Anterior cingulate cortex (tissue), 58 donors: ENCODE data around the gene FBXL12.
"Not testable (repeated sequence)": the region's sequence is repeated elsewhere in the genome, so short reads cannot be mapped to it uniquely, and the experiment has no call there.

Experiments used
- DNase-seq, 58 donors: peaks; one replicate each; lab custom pipeline; 2025; lab: John Stamatoyannopoulos, UW

FBXL12 gene

GRCh38 chr19:9796113-9796773 lies 22.6 kb downstream of the FBXL12 start:
- DNase-seq, result peak in 55 of 58 donors; percentile 10 to 87 (median 60)

- DNase-seq, result peak in 30 of 58 donors; percentile 3 to 71 (median 47)
These were observed 25.7 kb downstream of the FBXL12 start for GRCh38 chr19:9793071-9793591.

- DNase-seq, result peak; percentile 42 to 99 (median 94)
These were observed 26.4 kb downstream of the FBXL12 start for GRCh38 chr19:9792206-9793070.

GRCh38 chr19:9791552-9792205 lies 27.2 kb downstream of the FBXL12 start:
- peak; percentile 47 to 99 (median 94) for DNase-seq

- peak in 1 of 58 donors; percentile 2 for DNase-seq
These were observed 27.9 kb downstream of the FBXL12 start for GRCh38 chr19:9791073-9791367.

GRCh38 chr19:9789579-9789978 lies 29.3 kb downstream of the FBXL12 start:
- DNase-seq, result not testable (repeated sequence)

DNA sequence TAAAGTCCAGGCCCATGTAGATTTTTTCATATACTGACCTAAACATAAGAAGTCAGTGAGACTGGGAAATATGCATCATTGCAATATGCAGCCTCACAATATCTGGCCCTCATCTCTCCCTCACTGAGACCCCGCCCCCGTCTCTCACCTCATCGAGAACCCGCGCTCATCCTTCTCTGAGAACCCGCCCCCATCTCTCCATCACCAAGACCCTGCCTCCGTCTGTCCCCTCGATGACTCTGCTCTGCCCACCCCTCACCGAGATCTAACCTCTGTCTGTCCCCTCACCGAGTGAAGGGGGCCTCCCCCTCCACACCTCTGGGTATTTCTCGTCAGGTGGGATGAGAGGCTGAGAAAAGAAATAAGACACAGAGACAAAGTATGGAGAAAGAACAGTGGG lies 29.8 kb downstream of the FBXL12 start:
- no peak for DNase-seq

GRCh38 chr19:9788604-9789003 lies 30.3 kb downstream of the FBXL12 start:
- DNase-seq, result not testable (repeated sequence)

DNA sequence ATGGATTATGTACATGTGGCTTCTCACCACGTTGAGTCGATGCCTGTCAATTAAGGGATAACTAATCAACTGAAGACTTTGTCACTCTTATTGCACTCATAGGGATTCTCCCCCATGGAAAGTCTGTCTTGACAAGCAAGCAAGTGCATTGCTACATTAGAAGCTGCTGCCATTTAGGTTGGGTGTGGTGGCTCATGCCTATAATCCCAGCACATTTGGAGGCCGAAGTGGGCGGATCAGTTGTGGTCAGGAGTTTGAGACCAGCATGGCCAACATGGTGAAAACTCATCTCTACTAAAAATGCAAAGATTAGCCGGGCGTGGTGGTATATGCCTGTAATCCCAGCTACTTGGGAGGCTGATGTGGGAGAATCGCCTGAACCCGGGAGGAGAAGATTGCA lies 32.1 kb downstream of the FBXL12 start:
- no peak for DNase-seq

DNA sequence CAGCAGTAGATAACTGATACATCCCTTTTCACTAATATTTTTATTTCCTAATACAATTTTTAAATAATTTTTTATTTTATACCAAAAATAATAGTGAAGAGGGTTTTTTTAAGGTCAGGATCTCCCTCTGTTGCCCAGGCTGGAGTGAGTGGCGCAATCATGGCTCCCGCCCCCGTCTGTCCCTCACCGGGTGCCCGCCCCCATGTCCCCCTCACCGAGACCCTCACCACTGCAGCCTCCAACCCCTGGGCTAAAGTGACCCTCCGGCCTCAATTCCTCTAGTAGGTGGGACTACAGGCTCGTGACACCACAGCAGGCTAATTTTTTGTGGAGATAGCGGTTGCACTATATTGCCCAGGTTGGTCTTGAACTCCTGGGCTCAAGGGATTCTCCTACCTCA lies 32.5 kb downstream of the FBXL12 start:
- no peak for DNase-seq

DNA sequence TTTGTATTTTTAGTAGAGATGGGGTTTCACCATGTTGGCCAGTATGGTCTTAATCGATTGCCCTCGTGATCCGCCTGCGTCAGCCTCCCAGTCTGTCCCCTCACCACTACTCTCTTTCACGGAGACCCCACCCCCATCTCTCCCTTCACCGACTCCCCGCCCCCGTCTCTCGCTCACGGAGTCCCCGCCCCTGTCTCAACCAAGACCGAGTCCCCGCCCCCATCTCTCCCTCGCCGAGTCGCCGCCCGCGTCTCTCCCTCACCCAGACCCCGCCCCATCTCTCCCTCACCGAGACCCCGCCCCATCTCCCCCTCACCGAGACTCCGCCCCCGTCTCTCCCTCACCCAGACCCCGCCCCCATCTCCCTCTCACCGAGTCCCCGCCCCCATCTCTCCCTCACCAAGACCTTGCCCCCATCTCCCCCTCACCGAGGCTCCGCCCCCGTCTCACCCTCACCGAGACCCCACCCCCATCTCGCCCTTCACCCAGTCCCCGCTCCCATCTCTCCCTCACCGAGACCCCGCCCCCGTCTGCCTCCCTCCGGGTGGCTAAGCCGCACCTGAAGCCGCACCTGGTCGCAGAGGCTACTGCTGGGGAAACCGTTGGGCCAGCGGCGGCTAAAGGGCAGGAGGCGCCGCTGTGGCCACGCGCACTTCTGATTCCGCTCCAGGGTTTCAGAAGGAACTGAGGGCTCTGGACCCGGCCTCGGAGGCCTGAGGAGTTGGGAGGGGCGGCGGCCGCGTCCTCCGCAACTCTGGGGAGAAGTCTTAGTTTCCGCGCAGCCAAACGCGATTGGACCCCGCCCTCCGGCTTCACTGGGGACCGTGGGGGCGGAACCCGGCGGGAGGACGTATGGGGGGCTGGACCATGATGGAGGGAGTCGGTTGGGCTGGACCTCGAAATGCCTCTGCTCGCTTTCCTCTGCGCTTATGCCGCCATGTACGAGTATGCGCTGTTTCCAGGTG lies 33.2 kb downstream of the FBXL12 start:
- DNase-seq, result peak; percentile 29 to 99 (median 91)

DNA sequence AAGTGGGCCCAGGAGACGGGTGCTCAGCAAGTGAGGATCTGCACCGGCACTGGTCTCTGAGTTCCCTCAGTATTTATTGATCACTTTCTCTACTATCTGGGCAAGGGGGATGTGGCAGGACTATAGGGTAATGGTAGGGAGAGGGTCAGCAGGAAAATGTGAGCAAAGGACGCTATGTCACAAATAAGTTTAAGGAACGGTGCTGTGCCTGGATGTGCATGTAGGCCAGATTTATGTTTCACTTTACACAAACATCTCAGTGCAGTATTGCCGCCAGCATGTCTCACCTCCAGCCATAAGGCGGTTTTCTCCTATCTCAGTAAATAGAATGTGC lies 34.7 kb downstream of the FBXL12 start:
- DNase-seq, result peak in 1 of 58 donors; percentile 13

DNA sequence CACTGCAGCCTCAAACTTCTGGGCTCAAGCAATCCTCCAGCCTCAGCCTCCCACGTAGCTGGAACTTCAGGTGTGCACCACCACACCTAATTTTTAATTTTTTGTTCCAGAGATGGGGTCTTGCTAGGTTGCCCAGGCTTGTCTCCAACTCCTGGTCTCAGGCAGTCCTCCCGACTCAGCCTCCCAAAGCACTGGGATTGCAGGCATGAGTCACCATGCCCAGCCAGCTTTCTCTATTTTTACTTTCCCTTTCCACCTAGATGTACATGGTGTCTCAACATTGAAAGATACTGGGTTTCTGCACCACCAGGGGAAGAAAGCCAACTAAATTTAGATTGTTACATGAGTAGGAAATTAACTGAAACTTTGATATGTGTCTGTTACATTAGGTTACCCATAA lies 36.5 kb downstream of the FBXL12 start:
- no peak for DNase-seq

- peak; percentile 40 to 94 (median 85) for DNase-seq
These were observed 50.4 kb downstream of the FBXL12 start, which contains the start of gene ZNF846 for GRCh38 chr19:9768175-9769112. Gene ZNF846, minus strand, starts transcription at chr19:9768738. Its CDS starts 3,788 bp downstream, at chr19:9764950.
